Esophagus squamous epithelium (tissue), 5 donors: ENCODE measurements around the gene MIOS. TPM values are rescaled to one million over a fixed set of nuclear protein-coding genes. Genes with fewer than 3 reads are reported as not detected.
A peak's percentile ranks its signal among the peaks of the same experiment; 100 is the strongest.
"Not testable (repeated sequence)": the region's sequence is repeated elsewhere in the genome, so short reads cannot be mapped to it uniquely, and the experiment has no call there.

Experiments
- DNase-seq: peaks from one replicate; lab custom pipeline; 2025; lab: John Stamatoyannopoulos, UW
- H3K27ac ChIP-seq, 4 donors: fragments of 200-600 bp; sonication (generic); one replicate each; pipeline ENCODE4 v1.5.1; 2016 to 2019; ENCODE audit warnings: mild to moderate bottlenecking in 1 of 4
- H3K27me3 ChIP-seq, 4 donors: fragments of 200-600 bp; sonication (generic); 1 replicate in 3 of 4; 2 replicates in 1 of 4; pipeline versions ENCODE4 v1.5.1 to v1.6.0; 2017 to 2021; ENCODE audit warnings: antibody characterized with exemption in 1 of 4
- H3K36me3 ChIP-seq, 3 donors: fragments of 200-600 bp; sonication (generic); one replicate each; pipeline ENCODE4 v1.5.1; 2016 to 2019
- H3K4me1 ChIP-seq, 3 donors: fragments of 200-600 bp; sonication (generic); one replicate each; pipeline ENCODE4 v1.5.1; 2017 to 2019
- H3K4me3 ChIP-seq, 4 donors: fragments of 200-600 bp; sonication (generic); 1 replicate in 3 of 4; 2 replicates in 1 of 4; pipeline ENCODE4 v1.5.1; 2016 to 2019; ENCODE audit warnings: mild to moderate bottlenecking in 2 of 4, moderate library complexity in 1 of 4
- H3K9me3 ChIP-seq, 3 donors: fragments of 200-600 bp; sonication (generic); one replicate each; pipeline ENCODE4 v1.5.1; 2016 to 2019
- POLR2A ChIP-seq, 4 donors: fragments of 450-650 bp; IDR thresholded peaks; one replicate each; pipeline ENCODE4 v1.6.1; 2017; ENCODE audit warnings: antibody characterized with exemption in 4 of 4, mild to moderate bottlenecking in 4 of 4, moderate library complexity in 3 of 4
- WGBS, 2 donors: methylation state at CpG; one replicate each; pipeline ENCODE4 v1.1.5; 2018; 5-methylcytosine and 5-hydroxymethylcytosine counted together
- intact Hi-C: fragments of 100-400 bp; cut with DNase I; formaldehyde crosslinking; loops from one replicate; pipeline ENCODE4 v1.15.0; 2022
- total RNA-seq, 4 donors: library from RNA; depleted of rRNA; stranded (reverse); fragments of >200 nt; gene quantifications; one replicate each; pipeline ENCODE4 v1.1.0, GENCODE V29; 2016
- TF ChIP-seq, protein P1 (sequence below), 6 experiments: fragments of 450-650 bp in 4 of 6; fragments of 200-600 bp in 2 of 6; sonication (generic) in 2 of 6; IDR thresholded peaks; one replicate each; pipeline ENCODE4 v1.5.1; 2016 to 2019; ENCODE audit warnings: antibody characterized with exemption in 6 of 6, mild to moderate bottlenecking in 4 of 6, moderate library complexity in 4 of 6
- donor health status: DM: yes; HTN: yes; CAD: no.

MIOS gene
- total RNA-seq, 4 donors from 2014 or later = 36.5 to 62.9 (median 53.7) TPM

GRCh38 chr7:7553386-7553785 is 13.3 kb upstream of the MIOS start:
- Histone ChIP-seq H3K27me3 (no peaks in the 10 kb centered on the region), H3K4me1 (no peaks in the 10 kb centered on the region), H3K9me3 (no peaks in the 10 kb centered on the region), H3K4me3 (no peak overlapping the region), H3K36me3 (no peaks in the 10 kb centered on the region), H3K27ac (peak overlapping the region in 1 of 4 donors; percentile 7)
- 90 to 100% methylated on average over 1 of the region's 1 CpG for WGBS, 2 donors
- intact Hi-C loops = no loop called here
- TF ChIP-seq POLR2A (IDR thresholded peaks at IDR 0.05) = no peak
- TF ChIP-seq, protein P1, sequence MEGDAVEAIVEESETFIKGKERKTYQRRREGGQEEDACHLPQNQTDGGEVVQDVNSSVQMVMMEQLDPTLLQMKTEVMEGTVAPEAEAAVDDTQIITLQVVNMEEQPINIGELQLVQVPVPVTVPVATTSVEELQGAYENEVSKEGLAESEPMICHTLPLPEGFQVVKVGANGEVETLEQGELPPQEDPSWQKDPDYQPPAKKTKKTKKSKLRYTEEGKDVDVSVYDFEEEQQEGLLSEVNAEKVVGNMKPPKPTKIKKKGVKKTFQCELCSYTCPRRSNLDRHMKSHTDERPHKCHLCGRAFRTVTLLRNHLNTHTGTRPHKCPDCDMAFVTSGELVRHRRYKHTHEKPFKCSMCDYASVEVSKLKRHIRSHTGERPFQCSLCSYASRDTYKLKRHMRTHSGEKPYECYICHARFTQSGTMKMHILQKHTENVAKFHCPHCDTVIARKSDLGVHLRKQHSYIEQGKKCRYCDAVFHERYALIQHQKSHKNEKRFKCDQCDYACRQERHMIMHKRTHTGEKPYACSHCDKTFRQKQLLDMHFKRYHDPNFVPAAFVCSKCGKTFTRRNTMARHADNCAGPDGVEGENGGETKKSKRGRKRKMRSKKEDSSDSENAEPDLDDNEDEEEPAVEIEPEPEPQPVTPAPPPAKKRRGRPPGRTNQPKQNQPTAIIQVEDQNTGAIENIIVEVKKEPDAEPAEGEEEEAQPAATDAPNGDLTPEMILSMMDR (IDR thresholded peaks at IDR 0.05) = no peak
- no peak for DNase-seq

- 73 to 81% methylated on average over 5 of the region's 5 CpGs for WGBS, 2 donors
- intact Hi-C loops = no loop called here
- no peaks in the 10 kb centered on the region for H3K4me1 ChIP-seq
Observed at GRCh38 chr7:7554021-7554432, 12.7 kb upstream of the MIOS start.

DNA sequence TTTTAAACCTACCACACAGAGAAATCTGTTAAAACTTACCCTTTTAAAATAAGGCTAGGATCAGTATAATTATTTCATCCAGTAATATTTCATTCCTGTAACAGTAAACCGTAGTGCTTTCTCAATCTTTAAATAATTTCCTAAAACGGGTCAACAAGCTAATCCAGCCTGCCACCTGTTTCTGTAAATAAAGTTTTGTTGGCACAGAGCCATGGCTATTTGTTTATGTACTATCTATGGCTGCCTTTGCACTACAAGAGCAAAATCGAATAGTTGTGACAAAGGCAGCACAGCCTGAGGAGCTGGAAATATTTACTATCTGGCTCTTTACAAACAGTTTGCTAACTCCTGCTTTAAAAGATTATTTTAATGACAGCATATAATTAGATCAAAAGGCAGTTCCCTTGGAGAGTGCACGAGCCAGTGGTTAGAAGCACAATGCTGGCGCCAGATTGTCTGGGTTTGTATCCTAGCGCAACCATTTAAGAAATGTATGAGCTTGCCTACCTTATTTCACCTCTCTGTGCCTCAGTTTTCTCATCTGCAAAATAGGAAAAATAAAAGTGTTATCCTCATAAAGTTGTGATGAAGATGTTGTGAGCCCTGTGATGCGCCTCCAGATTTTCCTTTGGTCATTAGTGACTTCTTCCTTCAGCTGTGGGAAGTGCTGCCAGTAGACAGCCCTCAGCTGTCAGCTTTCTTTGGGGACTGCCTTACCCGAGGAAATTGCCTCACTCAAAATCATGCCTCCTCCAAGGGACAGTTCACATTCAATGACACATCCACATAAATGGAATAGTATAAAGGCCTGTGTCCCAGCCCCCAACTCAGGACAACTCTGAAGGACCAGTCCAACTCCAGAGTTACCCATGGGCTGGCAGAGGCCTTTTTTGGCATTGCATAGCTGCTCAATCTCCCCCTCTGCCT is 11.8 kb upstream of the MIOS start:
- Histone ChIP-seq H3K27me3 (no peaks in the 10 kb centered on the region), H3K36me3 (no peaks in the 10 kb centered on the region), H3K4me1 (no peaks in the 10 kb centered on the region), H3K9me3 (peaks cover 0 to 6% (median 0%) of the 10 kb centered on the region in 3 donors), H3K4me3 (no peak overlapping the region), H3K27ac (no peak overlapping the region)
- intact Hi-C loops = no loop called here
- TF ChIP-seq POLR2A (IDR thresholded peaks at IDR 0.05) = no peak
- TF ChIP-seq, protein P1 (IDR thresholded peaks at IDR 0.05) = no peak
- no peak for DNase-seq
- WGBS, 2 donors = 49 to 58% methylated on average over 8 of the region's 8 CpGs

More at GRCh38 chr7:7554021-7554432, 12.7 kb upstream of the MIOS start:
- DNase-seq = no peak
- peak overlapping the region in 1 of 4 donors; percentile 7 for H3K27ac ChIP-seq
- H3K9me3 ChIP-seq = no peaks in the 10 kb centered on the region
- H3K27me3 ChIP-seq = no peaks in the 10 kb centered on the region
- no peak for TF ChIP-seq POLR2A (IDR thresholded peaks at IDR 0.05)
- TF ChIP-seq, protein P1 (IDR thresholded peaks at IDR 0.05) = no peak
- no peak overlapping the region for H3K4me3 ChIP-seq
- no peaks in the 10 kb centered on the region for H3K36me3 ChIP-seq

DNA sequence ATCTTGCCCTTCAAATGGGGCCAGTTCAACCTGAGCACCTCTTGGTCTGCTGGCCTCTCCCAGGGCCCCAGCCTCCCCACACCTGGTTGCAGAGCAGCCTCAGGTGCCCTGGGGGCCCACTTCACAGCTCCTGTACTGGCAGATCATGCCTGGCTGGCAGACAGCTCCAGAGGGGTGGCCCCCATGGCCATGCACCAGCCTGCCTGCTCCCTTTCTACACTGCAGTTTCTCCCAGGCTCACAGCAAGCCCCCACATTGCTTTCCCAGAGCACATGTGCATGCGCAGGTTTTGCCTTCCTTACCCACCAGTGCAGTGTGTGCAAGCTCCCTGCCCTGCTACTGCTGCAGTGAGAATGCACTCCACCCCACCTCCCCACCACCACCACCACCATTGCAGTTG is 9.8 kb upstream of the MIOS start:
- no peak overlapping the region for H3K4me3 ChIP-seq
- WGBS, 2 donors = no CpG with 5 or more reads among the region's 1 CpG
- no peak overlapping the region for H3K27ac ChIP-seq
- no peaks in the 10 kb centered on the region for H3K27me3 ChIP-seq
- no peaks in the 10 kb centered on the region for H3K36me3 ChIP-seq
- H3K4me1 ChIP-seq = no peaks in the 10 kb centered on the region
- no peak for TF ChIP-seq POLR2A (IDR thresholded peaks at IDR 0.05)
- TF ChIP-seq, protein P1 (IDR thresholded peaks at IDR 0.05) = no peak
- peaks cover 0 to 7% (median 0%) of the 10 kb centered on the region in 3 donors for H3K9me3 ChIP-seq
- intact Hi-C loops = no loop called here
- DNase-seq = no peak

DNA sequence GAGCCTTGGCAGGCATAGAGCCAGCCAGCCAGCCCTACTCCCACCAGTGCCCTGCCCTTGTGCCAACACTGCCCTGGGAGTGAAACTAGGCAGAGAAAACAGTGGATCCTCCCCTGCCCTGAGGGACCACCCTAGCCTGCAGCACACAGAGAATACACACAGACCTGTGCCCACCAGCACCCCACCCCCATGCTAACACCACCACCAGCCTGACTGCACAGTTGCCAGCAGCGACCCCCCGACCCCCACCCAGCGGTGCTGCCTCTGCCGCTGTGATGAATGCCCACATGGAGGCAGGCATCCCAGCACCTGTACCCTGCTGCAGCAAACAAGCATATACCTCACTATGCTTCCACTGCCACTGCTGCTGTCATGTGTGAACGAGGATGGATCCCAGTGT is 9.4 kb upstream of the MIOS start:
- H3K36me3 ChIP-seq = no peaks in the 10 kb centered on the region
- H3K4me1 ChIP-seq = peaks cover 0 to 3% (median 0%) of the 10 kb centered on the region in 3 donors
- DNase-seq = no peak
- peaks cover 0 to 7% (median 0%) of the 10 kb centered on the region in 3 donors for H3K9me3 ChIP-seq
- H3K27ac ChIP-seq = no peak overlapping the region
- intact Hi-C loops = no loop called here
- TF ChIP-seq, protein P1 (IDR thresholded peaks at IDR 0.05) = no peak
- no peak for TF ChIP-seq POLR2A (IDR thresholded peaks at IDR 0.05)
- no peak overlapping the region for H3K4me3 ChIP-seq
- 80 to 94% methylated on average over 1 to 3 of the region's 5 CpGs for WGBS, 2 donors
- no peaks in the 10 kb centered on the region for H3K27me3 ChIP-seq

- intact Hi-C loops, H3K27me3 ChIP-seq, H3K4me3 ChIP-seq, H3K36me3 ChIP-seq, H3K27ac ChIP-seq, DNase-seq, H3K9me3 ChIP-seq: not testable (repeated sequence)
- 93 to 97% methylated on average over 5 of the region's 5 CpGs for WGBS, 2 donors
- H3K4me1 ChIP-seq = peaks cover 7 to 46% (median 15%) of the 10 kb centered on the region in 3 donors
Observed at GRCh38 chr7:7561591-7561990, 5.1 kb upstream of the MIOS start.
